ENCODE measurements around the gene GPR78.

- TF ChIP-seq CTCF (IDR thresholded peaks at IDR 0.05), result no peak
- no peak for TF ChIP-seq EZH2 (IDR thresholded peaks at IDR 0.05)
- no peak for TF ChIP-seq EZH2phosphoT487 (IDR thresholded peaks at IDR 0.05)
Measured at GRCh38 chr4:8612646-8613045, 32.5 kb downstream of the GPR78 start.

Measured in neural progenitor cell (in vitro differentiated cells).